ENCODE measurements around the gene TADA2A. TPM values are rescaled to one million over a fixed set of nuclear protein-coding genes. Genes with fewer than 3 reads are reported as not detected.

Gene TADA2A
- total RNA-seq, 2 donors from 2014 or later = 8.1 to 14.7 TPM

- Histone ChIP-seq H3K9me3 (no peaks in the 10 kb centered on the region), H3K27ac (no peak overlapping the region), H3K36me3 (no peaks in the 10 kb centered on the region), H3K4me3 (no peak overlapping the region), H3K4me1 (ENCODE audit: control insufficient read depth in 1 of 2, low read depth in 2 of 2) (peaks cover 3 to 18% of the 10 kb centered on the region in 2 donors), H3K27me3 (replicated peaks; ENCODE audit: insufficient read depth) (no peaks in the 10 kb centered on the region)
- DNase-seq (ENCODE audit: low spot score) (no peak), ATAC-seq (ENCODE audit: insufficient number of reproducible peaks, low FRiP score, low read depth) (no peak)
- no peak for TF ChIP-seq CTCF (IDR thresholded peaks at IDR 0.05)
These were observed 46.1 kb upstream of the TADA2A start for GRCh38 chr17:37360632-37361031.

GRCh38 chr17:37361543-37361942, 45.1 kb upstream of the TADA2A start:
- Histone ChIP-seq H3K36me3 (no peaks in the 10 kb centered on the region), H3K4me3 (no peak overlapping the region), H3K9me3 (no peaks in the 10 kb centered on the region), H3K27me3 (replicated peaks; ENCODE audit: insufficient read depth) (no peaks in the 10 kb centered on the region), H3K4me1 (ENCODE audit: control insufficient read depth in 1 of 2, low read depth in 2 of 2) (peaks cover 3 to 18% of the 10 kb centered on the region in 2 donors), H3K27ac (no peak overlapping the region)
- DNase-seq (ENCODE audit: low spot score) (no peak), ATAC-seq (ENCODE audit: insufficient number of reproducible peaks, low FRiP score, low read depth) (no peak)
- TF ChIP-seq CTCF (IDR thresholded peaks at IDR 0.05) = no peak

GRCh38 chr17:37365589-37365988, 41.1 kb upstream of the TADA2A start:
- no peak for ATAC-seq (ENCODE audit: insufficient number of reproducible peaks, low FRiP score, low read depth)

GRCh38 chr17:37368577-37368976, 38.1 kb upstream of the TADA2A start:
- Histone ChIP-seq H3K9me3 (no peaks in the 10 kb centered on the region), H3K27me3 (replicated peaks; ENCODE audit: insufficient read depth) (no peaks in the 10 kb centered on the region), H3K4me3 (no peak overlapping the region), H3K27ac (no peak overlapping the region), H3K4me1 (ENCODE audit: control insufficient read depth in 1 of 2, low read depth in 2 of 2) (no peaks in the 10 kb centered on the region), H3K36me3 (no peaks in the 10 kb centered on the region)
- DNase-seq (ENCODE audit: low spot score) (no peak), ATAC-seq (ENCODE audit: insufficient number of reproducible peaks, low FRiP score, low read depth) (no peak)
- TF ChIP-seq CTCF (IDR thresholded peaks at IDR 0.05) = no peak

More at GRCh38 chr17:37365589-37365988, 41.1 kb upstream of the TADA2A start:
- peaks cover 0 to 1% of the 10 kb centered on the region in 2 donors for H3K4me1 ChIP-seq (ENCODE audit: control insufficient read depth in 1 of 2, low read depth in 2 of 2)
- no peaks in the 10 kb centered on the region for H3K36me3 ChIP-seq
- no peak overlapping the region for H3K27ac ChIP-seq
- no peaks in the 10 kb centered on the region for H3K27me3 ChIP-seq (replicated peaks; ENCODE audit: insufficient read depth)
- no peak for DNase-seq (ENCODE audit: low spot score)
- no peak overlapping the region for H3K4me3 ChIP-seq
- no peak for TF ChIP-seq CTCF (IDR thresholded peaks at IDR 0.05)
- no peaks in the 10 kb centered on the region for H3K9me3 ChIP-seq

- peak; percentile 81 for TF ChIP-seq CTCF (IDR thresholded peaks at IDR 0.05)
- Histone ChIP-seq H3K9me3 (no peaks in the 10 kb centered on the region), H3K4me3 (no peak overlapping the region), H3K27me3 (replicated peaks; ENCODE audit: insufficient read depth) (no peaks in the 10 kb centered on the region), H3K27ac (no peak overlapping the region), H3K4me1 (ENCODE audit: control insufficient read depth in 1 of 2, low read depth in 2 of 2) (no peaks in the 10 kb centered on the region), H3K36me3 (no peaks in the 10 kb centered on the region)
- DNase-seq (ENCODE audit: low spot score) (no peak), ATAC-seq (ENCODE audit: insufficient number of reproducible peaks, low FRiP score, low read depth) (no peak)
These were observed 33.0 kb upstream of the TADA2A start for GRCh38 chr17:37373530-37374159.

All from thoracic aorta (tissue), 2 donors.